ENCODE measurements around the gene SCART1. TPM values are rescaled to one million over a fixed set of nuclear protein-coding genes. Genes with fewer than 3 reads are reported as not detected.
"Not testable (repeated sequence)": the region's sequence is repeated elsewhere in the genome, so short reads cannot be mapped to it uniquely, and the experiment has no call there.

The SCART1 gene
- total RNA-seq, result 1 to 10 TPM in 1 of 2 experiments, under 1 TPM in 1; 0.93 to 1.3 TPM

DNA sequence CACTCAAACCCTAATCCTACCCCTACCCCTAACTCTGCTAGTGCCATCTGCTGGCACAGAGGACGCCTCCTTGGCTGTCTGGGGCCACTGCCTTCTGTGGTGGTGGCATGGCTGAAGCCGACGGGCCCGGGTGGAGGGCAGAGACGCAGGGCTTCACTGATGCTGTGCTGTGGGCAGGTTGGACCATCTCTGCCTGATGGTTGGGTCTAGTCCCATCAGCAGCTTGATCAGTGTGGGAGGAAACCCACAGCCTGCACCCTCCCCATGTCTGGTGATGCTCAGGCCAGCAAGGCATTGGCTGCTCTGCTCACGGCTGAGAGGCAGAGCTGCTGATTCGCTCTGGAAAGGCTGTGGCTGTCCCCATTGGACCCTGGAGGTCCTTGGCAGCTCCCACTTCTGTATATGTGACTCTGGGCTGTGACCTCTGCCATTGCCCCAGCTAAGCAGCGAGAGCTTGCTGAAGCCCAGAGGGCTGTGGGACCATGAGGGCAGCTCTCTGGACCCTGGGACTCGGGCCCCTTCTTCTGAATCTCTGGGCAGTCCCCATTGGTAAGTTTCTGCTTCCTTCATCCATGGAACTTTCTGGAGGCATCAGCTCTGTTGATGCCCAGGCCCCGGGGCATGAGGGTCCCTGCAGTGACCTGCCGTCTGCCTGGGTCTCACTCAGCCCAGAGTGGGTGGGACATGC is at the start of gene SCART1:
SCART1 (plus strand) TSS at position 430 of the 688 bp plus-strand sequence; CDS start at position 483, 53 bp downstream.
- POLR2A ChIA-PET, result no interaction called here

GRCh38 chr10:133405272-133405671 is 48.5 kb upstream of the SCART1 start:
- POLR2A ChIA-PET, result no interaction called here
- CTCF ChIA-PET, result no interaction called here

More for the DNA sequence above, at the start of gene SCART1:
- CTCF ChIA-PET, result no interaction called here

DNA sequence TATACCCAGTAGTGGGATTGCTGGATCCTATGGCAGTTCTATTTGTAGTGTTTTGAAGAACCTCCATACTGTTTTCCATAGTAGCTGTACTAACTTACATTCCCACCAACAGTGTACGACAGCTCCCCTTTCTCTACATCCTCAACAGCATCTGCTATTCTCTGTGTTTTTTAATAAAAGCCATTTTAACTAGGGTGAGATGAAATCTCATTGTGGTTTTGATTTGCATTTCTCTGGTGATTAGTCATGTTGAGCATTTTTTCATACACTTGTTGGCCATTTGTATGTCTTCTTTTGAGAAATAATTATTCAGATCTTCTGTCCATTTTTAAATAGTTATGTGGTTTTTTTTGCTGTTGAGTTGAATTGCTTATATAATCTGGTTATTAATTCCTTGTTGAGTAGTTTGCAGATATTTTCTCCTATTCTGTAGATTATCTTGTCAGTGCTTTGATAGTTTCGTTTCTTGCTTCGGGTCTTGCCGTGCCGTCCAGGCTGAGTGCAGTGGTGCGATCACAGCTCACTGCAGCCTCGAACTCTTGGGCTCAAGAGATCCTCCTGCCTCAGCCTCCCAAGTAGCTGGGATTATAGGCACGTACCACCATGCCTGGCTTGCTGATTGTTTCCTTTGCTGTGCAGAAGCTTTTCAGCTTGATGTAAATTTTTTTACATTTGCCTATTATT is 47.8 kb upstream of the SCART1 start:
- ChIA-PET POLR2A (no interaction called here), CTCF (no interaction called here)

GRCh38 chr10:133411523-133412380 is 42.0 kb upstream of the SCART1 start:
- ChIA-PET POLR2A (no interaction called here), CTCF (no interaction called here)

DNA sequence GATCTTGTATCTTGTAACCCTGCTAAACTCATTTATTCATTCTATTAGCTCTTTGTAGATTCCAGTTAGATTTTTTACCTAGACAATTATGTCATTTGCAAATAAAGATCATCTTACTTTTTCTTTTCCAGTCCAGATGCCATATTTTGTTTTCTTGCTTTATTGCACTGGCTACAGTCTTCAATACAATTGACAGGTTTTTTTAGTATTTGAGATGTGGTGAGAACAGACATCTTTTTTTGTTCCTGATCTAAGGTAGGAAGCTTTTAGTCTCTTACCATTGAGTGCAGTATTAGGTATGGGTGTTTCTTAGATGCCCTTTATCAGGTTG is 41.4 kb upstream of the SCART1 start:
- POLR2A ChIA-PET, result no interaction called here
- CTCF ChIA-PET, result no interaction called here

DNA sequence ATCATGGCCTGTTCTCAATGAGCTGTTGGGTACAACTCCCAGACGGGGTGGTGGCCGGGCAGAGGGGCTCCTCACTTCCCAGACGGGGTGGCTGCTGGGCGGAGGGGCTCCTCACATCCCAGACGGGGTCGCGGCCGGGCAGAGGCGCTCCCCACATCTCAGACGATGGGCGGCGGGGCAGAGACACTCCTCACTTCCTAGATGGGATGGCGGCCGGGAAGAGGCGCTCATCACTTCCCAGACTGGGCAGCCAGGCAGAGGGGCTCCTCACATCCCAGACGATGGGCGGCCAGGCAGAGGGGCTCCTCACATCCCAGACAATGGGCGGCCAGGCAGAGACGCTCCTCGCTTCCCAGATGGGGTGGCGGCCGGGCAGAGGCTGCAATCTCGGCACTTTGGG is 39.3 kb upstream of the SCART1 start:
- CTCF ChIA-PET, POLR2A ChIA-PET: not testable (repeated sequence)

DNA sequence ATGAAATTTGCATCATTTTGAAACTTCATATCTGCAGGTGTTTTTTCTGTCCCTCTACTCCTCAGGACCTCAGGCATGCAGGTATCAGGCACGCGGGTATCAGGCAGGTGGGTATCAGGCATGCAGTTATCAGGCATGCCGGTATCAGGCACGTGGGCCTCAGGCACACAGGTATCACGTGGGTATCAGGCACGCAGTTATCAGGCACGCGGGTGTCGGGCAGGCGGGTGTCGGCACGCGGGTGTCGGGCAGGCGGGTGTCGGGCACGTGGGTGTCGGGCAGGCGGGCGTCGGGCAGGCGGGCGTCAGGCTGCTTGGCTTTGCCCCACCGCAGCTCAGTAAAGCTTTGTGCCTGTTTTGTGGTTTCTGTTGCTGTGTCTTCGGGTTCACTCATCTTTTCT is 38.0 kb upstream of the SCART1 start:
- CTCF ChIA-PET, result no interaction called here
- POLR2A ChIA-PET, result no interaction called here

- POLR2A ChIA-PET, result no interaction called here
Observed at GRCh38 chr10:133418289-133418993, 35.3 kb upstream of the SCART1 start.

DNA sequence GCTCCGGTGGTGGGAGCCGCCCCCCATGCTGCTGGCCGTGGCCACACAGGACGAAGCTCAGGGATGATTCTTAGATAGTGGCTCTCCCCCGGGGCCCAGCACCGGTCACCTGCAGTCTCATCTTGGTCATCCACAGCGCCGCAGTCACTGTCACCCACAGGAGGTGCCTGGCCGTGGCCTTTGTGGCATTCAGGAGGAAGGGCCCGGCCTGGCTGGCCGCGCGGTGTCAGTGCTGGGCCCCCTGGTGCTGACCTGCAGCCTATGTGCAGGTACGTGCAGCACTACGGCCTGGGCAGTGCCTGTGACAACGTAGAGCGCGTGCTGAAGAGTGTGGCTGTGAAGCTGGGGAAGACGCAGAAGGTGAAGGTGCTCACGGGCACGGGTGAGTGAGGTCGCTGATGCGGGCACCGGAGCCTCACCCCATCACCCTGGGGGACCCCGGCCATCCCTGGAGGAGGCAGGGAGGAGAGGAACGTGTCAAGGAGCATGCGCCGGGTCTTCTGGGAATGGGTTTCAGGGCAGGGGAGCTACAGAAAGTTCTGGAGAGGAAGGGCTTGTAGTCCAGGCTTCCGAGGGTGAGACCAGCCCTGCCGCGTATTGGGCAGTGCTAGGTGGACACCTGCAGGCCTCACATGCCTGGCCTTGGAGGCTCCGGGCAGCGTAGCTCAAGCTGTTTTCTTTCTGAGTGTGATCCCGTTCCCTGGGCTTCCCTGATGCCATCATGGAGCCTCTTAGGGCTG is 34.4 kb upstream of the SCART1 start:
- POLR2A ChIA-PET, result no interaction called here
- CTCF ChIA-PET, result no interaction called here

More at GRCh38 chr10:133418289-133418993, 35.3 kb upstream of the SCART1 start:
- CTCF ChIA-PET, result no interaction called here

DNA sequence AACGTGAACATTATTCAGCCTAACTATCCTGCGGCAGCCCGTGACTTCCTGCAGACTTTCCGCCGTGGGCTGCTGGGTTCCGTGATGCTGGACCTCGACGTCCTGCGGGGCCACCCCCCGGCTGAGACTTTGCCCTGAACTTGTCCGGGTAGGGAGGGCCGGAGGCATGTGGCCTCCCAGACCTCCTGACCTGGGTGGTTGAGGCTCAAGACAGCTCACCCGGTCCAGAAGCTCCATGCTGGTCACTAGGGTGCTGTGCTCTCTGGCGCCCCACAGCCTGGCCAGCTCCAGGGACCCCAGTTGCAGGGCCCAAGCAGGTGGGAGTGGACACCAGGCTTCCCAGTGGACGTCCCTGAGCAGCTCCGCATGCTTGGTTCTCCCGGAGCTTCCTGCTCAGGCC is 33.7 kb upstream of the SCART1 start:
- CTCF ChIA-PET, result no interaction called here
- POLR2A ChIA-PET, result no interaction called here

- CTCF ChIA-PET, result interaction anchor here (1.5 kb wide), 1 partner anchor 17 kb away, joined by 4 read pairs; no protein-coding TSS in a partner anchor
- POLR2A ChIA-PET, result no interaction called here
Observed at GRCh38 chr10:133420579-133420978, 33.2 kb upstream of the SCART1 start.

- ChIA-PET CTCF (interaction anchor here (0.5 to 1.5 kb wide), 2 partner anchors 16 to 91 kb away, joined by 4 read pairs; no protein-coding TSS in a partner anchor), POLR2A (interaction anchor here (0.5 kb wide), 1 partner anchor 60 kb away, joined by 4 read pairs; no protein-coding TSS in a partner anchor)
Observed at GRCh38 chr10:133421336-133422222, 32.2 kb upstream of the SCART1 start.

- POLR2A ChIA-PET, result no interaction called here
- CTCF ChIA-PET, result no interaction called here
Observed at GRCh38 chr10:133422223-133422806, 31.4 kb upstream of the SCART1 start.

DNA sequence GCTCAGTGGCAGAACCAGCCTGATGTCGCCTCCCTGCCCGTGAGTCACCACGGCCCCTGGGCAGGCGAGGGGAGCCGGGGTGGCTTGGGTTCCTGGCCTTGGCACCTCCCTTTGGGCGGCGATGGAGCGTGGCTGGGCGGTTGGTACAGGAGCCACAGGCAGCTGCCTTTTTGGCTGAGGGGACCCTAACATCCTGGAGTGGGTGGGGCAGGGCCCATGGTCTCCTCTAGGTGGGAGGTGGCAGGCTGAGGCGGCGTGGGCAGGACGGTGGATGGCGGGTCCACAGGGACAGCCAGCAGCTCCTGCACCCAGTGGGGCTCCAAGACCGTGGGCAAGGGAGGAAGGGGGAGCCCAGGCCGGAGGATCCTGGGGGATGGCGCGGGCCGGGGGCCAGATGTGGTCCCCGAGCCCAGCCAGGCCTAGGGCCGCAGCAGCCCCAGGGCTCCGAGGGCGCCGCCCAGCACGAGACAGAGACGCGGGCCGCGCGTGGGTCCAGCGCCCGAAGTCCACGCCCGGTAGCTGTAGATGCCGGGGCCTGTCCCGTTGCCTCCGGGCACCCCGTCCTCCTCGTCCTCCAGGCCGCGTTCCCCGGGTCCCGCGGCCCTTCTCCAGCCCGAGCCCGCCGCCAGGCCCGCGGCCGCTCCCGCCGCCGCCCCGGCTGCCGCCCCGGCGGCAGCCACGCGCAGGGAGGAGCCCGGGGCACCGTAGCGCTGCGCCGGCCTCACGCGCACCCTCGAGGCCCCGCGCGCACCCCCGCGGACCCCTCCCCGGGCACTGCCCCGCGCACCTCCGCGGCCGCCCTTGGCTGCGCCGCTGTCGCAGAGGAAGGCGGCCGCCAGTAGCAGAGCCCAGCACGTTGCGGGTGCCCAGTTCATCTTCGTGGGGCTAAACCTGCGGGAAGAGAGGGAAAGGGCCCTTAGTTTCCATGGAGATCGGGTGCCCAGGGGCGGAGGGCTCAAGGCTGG is 30.7 kb upstream of the SCART1 start:
- CTCF ChIA-PET, result no interaction called here
- POLR2A ChIA-PET, result interaction anchor here (0.8 kb wide), 1 partner anchor 156 kb away, joined by 3 read pairs; no protein-coding TSS in a partner anchor

DNA sequence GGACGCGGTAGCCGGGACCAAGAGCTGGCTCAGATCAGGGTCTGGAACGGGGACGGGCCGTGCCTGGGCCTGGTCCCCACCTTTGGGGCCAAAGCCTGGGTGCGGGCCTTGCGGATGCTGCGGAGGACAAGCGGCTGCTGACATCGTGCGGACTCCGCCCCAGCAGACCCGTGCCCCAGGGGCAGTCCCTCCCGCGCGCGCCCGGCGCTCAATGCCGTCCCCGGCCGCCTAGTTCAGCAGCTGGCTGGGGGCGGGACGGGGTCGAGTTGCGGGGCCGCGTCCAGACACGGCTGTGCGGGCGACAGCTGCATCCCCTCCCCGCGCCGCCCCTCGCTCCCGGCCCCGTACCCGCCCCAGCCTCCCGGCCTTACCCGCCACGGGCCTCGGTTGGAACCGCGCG is 29.6 kb upstream of the SCART1 start:
- POLR2A ChIA-PET, result interaction anchor here (0.6 kb wide), 1 partner anchor 68 kb away, joined by 5 read pairs; no protein-coding TSS in a partner anchor
- CTCF ChIA-PET, result not testable (repeated sequence)

DNA sequence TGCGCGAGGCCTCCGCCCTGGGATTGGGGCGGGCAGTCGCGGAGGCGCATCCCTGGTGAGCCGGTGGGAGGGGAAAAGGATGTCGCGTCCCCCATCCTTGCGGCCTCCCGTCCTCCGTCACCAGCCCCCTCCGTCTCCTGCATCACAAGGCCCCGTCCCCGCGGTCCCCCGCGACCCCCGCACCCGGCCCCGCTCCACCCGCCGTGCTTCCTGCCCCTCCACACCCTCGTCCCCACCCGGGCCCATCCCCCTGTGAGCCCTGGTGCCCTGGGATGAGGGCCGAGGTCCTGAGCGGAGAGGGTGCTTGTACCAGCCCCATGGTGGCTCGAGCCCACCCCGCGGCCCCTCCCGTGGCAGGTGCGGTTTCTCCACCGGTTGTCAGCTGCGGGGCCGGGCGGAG is 29.1 kb upstream of the SCART1 start, which contains the start of gene SPRN:
SPRN (minus strand) TSS at position 25 of the 400 bp plus-strand sequence. CDS start 944 bp downstream, outside the sequence.
- POLR2A ChIA-PET, CTCF ChIA-PET: not testable (repeated sequence)

GRCh38 chr10:133429571-133429970 is 24.2 kb upstream of the SCART1 start:
- CTCF ChIA-PET, POLR2A ChIA-PET: not testable (repeated sequence)
